H9 (cell line): Measurements from ENCODE around the gene LRRC53. TPM values are rescaled to one million over a fixed set of nuclear protein-coding genes. Genes with fewer than 3 reads are reported as not detected.

ENCODE experiments used
- DNase-seq: peaks from one replicate; pipeline ENCODE4 v3.0.0-alpha.2; 2017
- H2AFZ ChIP-seq: one replicate; pipeline ENCODE4 v1.6.1; 2013; ENCODE audit warnings: mild to moderate bottlenecking, low read length, control low read depth, moderate library complexity
- H2AK5ac ChIP-seq: 2 replicates; pipeline ENCODE4 v1.6.1; 2013; ENCODE audit warnings: low read length, control low read depth, mixed read lengths; ENCODE audit not compliant: insufficient read length
- H2BK120ac ChIP-seq: one replicate; pipeline ENCODE4 v1.6.1; 2013; ENCODE audit warnings: low read depth, mild to moderate bottlenecking, low read length, control low read depth, inconsistent platforms; ENCODE audit not compliant: poor library complexity, severe bottlenecking
- H2BK12ac ChIP-seq: 2 replicates; pipeline ENCODE4 v1.6.1; 2013; ENCODE audit warnings: low read length, control low read depth, mixed read lengths, low read depth; ENCODE audit not compliant: insufficient read length
- H2BK15ac ChIP-seq: 2 replicates; pipeline ENCODE4 v1.6.1; 2013; ENCODE audit warnings: low read depth, low read length, control low read depth
- H2BK20ac ChIP-seq: one replicate; pipeline ENCODE4 v1.6.1; 2013; ENCODE audit warnings: low read depth, mild to moderate bottlenecking, low read length, control low read depth, inconsistent platforms; ENCODE audit not compliant: poor library complexity, severe bottlenecking
- H2BK5ac ChIP-seq: 2 replicates; pipeline ENCODE4 v1.6.1; 2013; ENCODE audit warnings: low read length, control low read depth, mixed read lengths; ENCODE audit not compliant: insufficient read length
- H3K14ac ChIP-seq: 2 replicates; pipeline ENCODE4 v1.6.1; 2013; ENCODE audit warnings: low read length, control low read depth; ENCODE audit not compliant: insufficient read depth
- H3K18ac ChIP-seq: 2 replicates; pipeline ENCODE4 v1.6.1; 2013; ENCODE audit warnings: low read depth, mild to moderate bottlenecking, mixed read lengths, low read length, control low read depth; ENCODE audit not compliant: insufficient read length
- H3K23ac ChIP-seq: 2 replicates; pipeline ENCODE4 v1.6.1; 2013; ENCODE audit warnings: low read length, control low read depth, mixed read lengths, low read depth; ENCODE audit not compliant: insufficient read length
- H3K23me2 ChIP-seq: 2 replicates; pipeline ENCODE4 v1.6.1; 2013; ENCODE audit warnings: low read depth, mild to moderate bottlenecking, mixed read lengths, low read length, control low read depth; ENCODE audit not compliant: insufficient read length, poor library complexity, severe bottlenecking
- H3K27ac ChIP-seq: 2 replicates; pipeline ENCODE4 v1.5.1; 2013; ENCODE audit warnings: low read length, control low read depth, mixed read lengths, low read depth; ENCODE audit not compliant: insufficient read length
- H3K27me3 ChIP-seq: 2 replicates; pipeline ENCODE4 v1.6.1; 2013; ENCODE audit warnings: low read length, control low read depth, inconsistent platforms; ENCODE audit not compliant: insufficient read depth
- H3K4ac ChIP-seq: 2 replicates; pipeline ENCODE4 v1.6.1; 2013; ENCODE audit warnings: low read depth, mild to moderate bottlenecking, control low read depth, inconsistent platforms, low read length, moderate library complexity
- H3K4me1 ChIP-seq: 2 replicates; pipeline ENCODE4 v1.6.1; 2013; ENCODE audit warnings: low read length, control low read depth, inconsistent platforms; ENCODE audit not compliant: insufficient read depth
- H3K4me2 ChIP-seq: 2 replicates; pipeline ENCODE4 v1.6.1; 2013; ENCODE audit warnings: low read length, control low read depth, mixed read lengths; ENCODE audit not compliant: insufficient read length, insufficient read depth
- H3K56ac ChIP-seq: 2 replicates; pipeline ENCODE4 v1.6.1; 2013; ENCODE audit warnings: low read depth, mild to moderate bottlenecking, mixed read lengths, low read length, control low read depth; ENCODE audit not compliant: insufficient read length
- H3K79me1 ChIP-seq: 2 replicates; pipeline ENCODE4 v1.6.1; 2013; ENCODE audit warnings: low read depth, mild to moderate bottlenecking, moderate library complexity, low read length, control low read depth, inconsistent platforms; ENCODE audit not compliant: insufficient read depth, poor library complexity, severe bottlenecking
- H3K79me2 ChIP-seq: 2 replicates; pipeline ENCODE4 v1.6.1; 2013; ENCODE audit warnings: low read length, control low read depth, inconsistent platforms; ENCODE audit not compliant: insufficient read depth
- H3K9ac ChIP-seq: 2 replicates; pipeline ENCODE4 v1.6.1; 2013; ENCODE audit warnings: low read length, control low read depth, mixed read lengths; ENCODE audit not compliant: insufficient read length; ENCODE audit errors: extremely low read depth
- H3K9me3 ChIP-seq: one replicate; pipeline ENCODE4 v1.6.1; 2013; ENCODE audit warnings: low read depth, low read length, inconsistent platforms; ENCODE audit not compliant: control insufficient read depth
- H3T11ph ChIP-seq: one replicate; pipeline ENCODE4 v1.6.1; 2013; ENCODE audit warnings: mild to moderate bottlenecking, low read length, control low read depth, inconsistent platforms
- H4K20me1 ChIP-seq: one replicate; pipeline ENCODE4 v1.6.1; 2013; ENCODE audit not compliant: control insufficient read depth, insufficient read length, insufficient read depth
- H4K5ac ChIP-seq: 2 replicates; pipeline ENCODE4 v1.6.1; 2013; ENCODE audit warnings: low read depth, mild to moderate bottlenecking, mixed read lengths, low read length, control low read depth; ENCODE audit not compliant: insufficient read length
- H4K8ac ChIP-seq: replicated peaks from 2 replicates; pipeline ENCODE4 v1.6.1; 2013; ENCODE audit warnings: low read length, control low read depth, mixed read lengths, low read depth; ENCODE audit not compliant: insufficient read length
- H4K91ac ChIP-seq: 2 replicates; pipeline ENCODE4 v1.6.1; 2013; ENCODE audit warnings: low read depth, mild to moderate bottlenecking, moderate library complexity, mixed read lengths, low read length, control low read depth; ENCODE audit not compliant: insufficient read length
- H3K27ac Mint-ChIP-seq, 3 experiments: 2 replicates in 2 of 3; 3 replicates in 1 of 3; pipeline ENCODE4 v1.8.0; 2020 to 2021; ENCODE audit warnings: mixed read lengths in 3 of 3, mild to moderate bottlenecking in 1 of 3, moderate library complexity in 1 of 3
- H3K27me3 Mint-ChIP-seq: 2 replicates; pipeline ENCODE4 v1.8.0; 2021; ENCODE audit warnings: low read depth, mild to moderate bottlenecking, moderate library complexity, mixed read lengths
- H3K36me3 Mint-ChIP-seq, 3 experiments: 2 replicates in 2 of 3; 3 replicates in 1 of 3; pipeline ENCODE4 v1.8.0; 2020 to 2021; ENCODE audit warnings: low read depth in 3 of 3, mixed read lengths in 3 of 3; ENCODE audit not compliant: insufficient read depth in 1 of 3
- H3K4me1 Mint-ChIP-seq, 2 experiments: 2 replicates each; pipeline ENCODE4 v1.8.0; 2020; ENCODE audit warnings: mixed read lengths in 2 of 2
- H3K4me3 Mint-ChIP-seq, 2 experiments: 2 replicates in 1 of 2; 3 replicates in 1 of 2; pipeline ENCODE4 v1.8.0; 2020 to 2021; ENCODE audit warnings: mild to moderate bottlenecking in 2 of 2, mixed read lengths in 2 of 2, moderate library complexity in 1 of 2
- H3K9me3 Mint-ChIP-seq, 2 experiments: 2 replicates in 1 of 2; 3 replicates in 1 of 2; pipeline ENCODE4 v1.8.0; 2020; ENCODE audit warnings: mild to moderate bottlenecking in 2 of 2, mixed read lengths in 2 of 2, moderate library complexity in 1 of 2
- CTCF ChIP-seq: fragments of 200-600 bp; sonication (generic); conservative IDR thresholded peaks from 3 replicates; pipeline ENCODE4 v1.8.0; 2021; ENCODE audit warnings: antibody characterized with exemption, mild to moderate bottlenecking
- WGBS: extraction: QIAGEN DNeasy Blood & Tissue Kit; methylation state at CpG from one replicate; pipeline ENCODE4 v1.1.7; 2013; ENCODE audit warnings: missing lambda C conversion rate, low lambda C conversion rate, mixed read lengths; ENCODE audit not compliant: insufficient read length; ENCODE audit errors: extremely low coverage; 5-methylcytosine and 5-hydroxymethylcytosine counted together
- total RNA-seq: library from RNA; stranded (reverse); gene quantifications from 2 replicates; pipeline ENCODE4 v1.2.1, GENCODE V29; 2021

LRRC53 gene
- total RNA-seq, 1 experiment from 2014 or later: not detected

- H3K14ac ChIP-seq: no peak overlapping the region
- H3K23ac ChIP-seq: no peak overlapping the region
- no peaks in the 10 kb centered on the region for H3K9me3 ChIP-seq
- WGBS: no CpG with 5 or more reads among the region's 3 CpGs
- H3K79me2 ChIP-seq: no peaks in the 10 kb centered on the region
- no peak overlapping the region for H2BK120ac ChIP-seq
- H3K36me3 Mint-ChIP-seq: no peaks in the 10 kb centered on the region
- H3K79me1 ChIP-seq: no peaks in the 10 kb centered on the region
- no peak overlapping the region for H3K18ac ChIP-seq
- H2BK12ac ChIP-seq: no peak overlapping the region
- H4K20me1 ChIP-seq: no peaks in the 10 kb centered on the region
- H2BK15ac ChIP-seq: no peak overlapping the region
- H3K27me3 Mint-ChIP-seq: no peaks in the 10 kb centered on the region
- no peaks in the 10 kb centered on the region for H3K9me3 Mint-ChIP-seq
- H3K4me1 Mint-ChIP-seq: no peaks in the 10 kb centered on the region
- no peak for TF ChIP-seq CTCF
- no peak overlapping the region for H4K91ac ChIP-seq
- H3K27ac ChIP-seq: no peak overlapping the region
- H4K8ac ChIP-seq: no peak overlapping the region
- no peak overlapping the region for H3K4me2 ChIP-seq
- DNase-seq: no peak
- no peak overlapping the region for H2BK5ac ChIP-seq
- no peaks in the 10 kb centered on the region for H3K4me1 ChIP-seq
- no peak overlapping the region for H4K5ac ChIP-seq
- no peaks in the 10 kb centered on the region for H3K27me3 ChIP-seq
- H3K56ac ChIP-seq: no peak overlapping the region
- H2BK20ac ChIP-seq: no peak overlapping the region
- no peak overlapping the region for H2AFZ ChIP-seq
- no peaks in the 10 kb centered on the region for H3K23me2 ChIP-seq
- H3K4me3 Mint-ChIP-seq: no peak overlapping the region
- no peak overlapping the region for H2AK5ac ChIP-seq
- H3K9ac ChIP-seq: no peak overlapping the region
- no peak overlapping the region for H3K4ac ChIP-seq
- H3T11ph ChIP-seq: no peak overlapping the region
- no peak overlapping the region for H3K27ac Mint-ChIP-seq
Observed at GRCh38 chr1:74534241-74534640, 21.8 kb upstream of the LRRC53 start.
